Measurements from ENCODE around the gene SLC9A8.

- TF ChIP-seq GATA2 (IDR thresholded peaks at IDR 0.05; ENCODE audit: low read depth, low read length) (no peak), GATA3 (IDR thresholded peaks at IDR 0.05; ENCODE audit: low read depth, low read length) (no peak)
These were observed 97.7 kb downstream of the SLC9A8 start for GRCh38 chr20:49910340-49910706.

All from SH-SY5Y (cell line).